OCI-LY1 (cell line): ENCODE data around the gene ARHGEF6.

ENCODE experiments used
- CTCF ChIP-seq: fragments of 200-600 bp; sonication (generic), shearing (Covaris generic); IDR thresholded peaks from 2 replicates; pipeline ENCODE4 v1.5.1; 2017; ENCODE audit warnings: mild to moderate bottlenecking, antibody characterized with exemption, low read length, moderate library complexity, mixed read lengths
- EZH2 ChIP-seq: fragments of 200-600 bp; sonication (generic), shearing (Covaris generic); IDR thresholded peaks from 2 replicates; pipeline ENCODE4 v1.8.0; 2017; ENCODE audit warnings: borderline replicate concordance, mixed run types, mild to moderate bottlenecking, antibody characterized with exemption, low read length, moderate library complexity, mixed read lengths

- no peak for TF ChIP-seq CTCF
- no peak for TF ChIP-seq EZH2
Observed at GRCh38 chrX:136689436-136689835, 91.3 kb downstream of the ARHGEF6 start.
